Measurements from ENCODE around the gene PAX6.

Gene PAX6

GRCh38 chr11:31807799-31808667 lies 3.1 kb downstream of the PAX6 start:
- no peak for DNase-seq

- DNase-seq, result no peak
Observed at GRCh38 chr11:31806928-31807798, 4.0 kb downstream of the PAX6 start.

- DNase-seq, result peak in 1 of 2 experiments; percentile 17
Observed at GRCh38 chr11:31806186-31806927, 4.8 kb downstream of the PAX6 start.

GRCh38 chr11:31805629-31806185 lies 5.4 kb downstream of the PAX6 start:
- DNase-seq, result no peak

- peak in 1 of 2 experiments; percentile 25 for DNase-seq
Observed at GRCh38 chr11:31805037-31805628, 6.0 kb downstream of the PAX6 start.

- DNase-seq, result peak; percentile 38 to 40
Observed at GRCh38 chr11:31804312-31805036, 6.6 kb downstream of the PAX6 start.

DNA sequence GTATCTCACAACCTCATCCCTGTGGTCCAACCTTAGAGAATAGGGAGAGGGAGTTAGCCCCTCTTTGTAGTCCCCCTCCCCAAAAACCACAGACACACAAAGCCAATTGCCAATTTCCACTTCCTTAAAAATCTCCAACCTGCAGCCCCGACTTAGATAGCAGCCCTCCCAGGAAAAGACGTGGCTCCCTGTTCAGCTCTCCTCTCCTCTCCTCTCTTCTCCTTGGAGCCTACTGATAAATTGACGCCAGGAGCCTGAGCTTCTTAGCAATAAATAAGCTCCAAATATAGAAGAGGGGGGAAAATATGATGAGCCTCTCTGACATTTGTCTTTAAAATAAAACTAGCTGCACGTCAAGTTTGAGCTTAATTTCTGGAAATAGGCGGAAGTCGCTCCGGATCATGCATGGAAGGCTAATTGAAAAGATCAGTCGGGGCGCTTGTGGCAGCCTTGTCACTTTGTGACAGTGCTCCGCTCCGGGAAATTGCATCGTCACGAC lies 7.3 kb downstream of the PAX6 start:
- DNase-seq, result no peak

DNA sequence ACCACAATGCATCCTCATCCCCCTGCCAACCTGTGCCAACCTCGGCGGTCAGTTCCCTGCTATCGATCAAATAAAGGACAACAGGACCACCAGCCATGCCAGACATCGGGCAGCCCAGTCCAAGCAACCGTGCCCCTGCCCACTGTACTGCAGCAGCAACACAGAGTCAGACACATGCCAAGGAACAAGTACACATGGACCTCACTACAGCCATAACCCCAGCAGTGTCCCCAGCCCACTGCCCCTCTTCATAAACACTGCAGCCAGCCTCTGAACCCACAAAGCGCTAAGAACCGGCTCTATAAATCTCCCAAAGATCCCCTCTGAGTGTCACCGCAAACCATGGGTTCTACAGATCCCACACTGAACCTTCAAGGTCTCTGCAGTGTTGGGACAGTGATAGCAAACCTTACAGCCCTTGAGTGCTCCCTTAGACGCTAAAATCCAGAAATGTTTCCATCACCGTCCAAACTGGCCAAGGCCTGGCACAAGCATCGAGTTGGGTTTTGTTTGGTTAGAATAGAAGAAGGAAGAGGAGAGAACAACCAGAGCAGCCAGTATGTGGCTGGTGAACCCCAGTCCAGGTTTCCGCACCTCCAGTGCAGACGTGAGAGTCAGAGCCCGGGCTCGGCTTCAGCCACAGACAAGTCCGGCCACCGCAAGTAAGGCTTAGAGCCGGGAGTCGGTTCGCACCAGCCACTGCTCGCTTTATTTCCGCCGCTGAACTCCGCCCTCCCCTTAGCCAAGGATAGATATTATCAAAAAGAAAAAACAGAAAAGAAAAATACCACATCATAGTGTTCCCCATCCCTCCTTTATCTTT lies 7.9 kb downstream of the PAX6 start:
- DNase-seq, result peak in 1 of 2 experiments; percentile 26

GRCh38 chr11:31802609-31802989 lies 8.5 kb downstream of the PAX6 start:
- DNase-seq, result peak in 1 of 2 experiments; percentile 18

DNA sequence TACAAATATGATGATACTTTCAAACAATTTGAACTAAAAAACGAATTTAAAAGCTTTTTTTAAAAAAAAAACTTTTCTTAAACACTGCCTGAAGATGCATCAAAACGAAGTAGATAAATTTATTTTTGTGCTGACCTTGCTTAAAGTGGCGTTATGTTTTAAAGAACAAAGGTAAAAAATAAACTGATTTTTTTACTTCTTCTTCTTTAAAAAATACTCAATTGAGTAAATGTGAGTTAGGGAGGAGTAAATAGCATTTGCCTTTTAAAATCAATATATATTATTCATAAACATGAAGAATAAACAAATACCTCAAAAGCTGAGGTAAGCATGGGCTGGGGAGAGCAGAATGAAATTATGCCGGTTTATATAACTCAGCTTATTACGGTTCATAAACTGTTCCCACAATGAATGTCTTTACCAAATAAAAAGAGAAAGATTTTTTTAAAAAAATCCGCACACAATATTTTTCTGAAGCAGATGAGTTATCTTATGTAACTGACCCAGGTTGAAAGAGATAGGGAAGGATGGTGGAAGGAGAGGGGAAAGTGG lies 9.0 kb downstream of the PAX6 start:
- DNase-seq, result no peak

- DNase-seq, result no peak
Observed at GRCh38 chr11:31801298-31801702, 9.8 kb downstream of the PAX6 start.

DNA sequence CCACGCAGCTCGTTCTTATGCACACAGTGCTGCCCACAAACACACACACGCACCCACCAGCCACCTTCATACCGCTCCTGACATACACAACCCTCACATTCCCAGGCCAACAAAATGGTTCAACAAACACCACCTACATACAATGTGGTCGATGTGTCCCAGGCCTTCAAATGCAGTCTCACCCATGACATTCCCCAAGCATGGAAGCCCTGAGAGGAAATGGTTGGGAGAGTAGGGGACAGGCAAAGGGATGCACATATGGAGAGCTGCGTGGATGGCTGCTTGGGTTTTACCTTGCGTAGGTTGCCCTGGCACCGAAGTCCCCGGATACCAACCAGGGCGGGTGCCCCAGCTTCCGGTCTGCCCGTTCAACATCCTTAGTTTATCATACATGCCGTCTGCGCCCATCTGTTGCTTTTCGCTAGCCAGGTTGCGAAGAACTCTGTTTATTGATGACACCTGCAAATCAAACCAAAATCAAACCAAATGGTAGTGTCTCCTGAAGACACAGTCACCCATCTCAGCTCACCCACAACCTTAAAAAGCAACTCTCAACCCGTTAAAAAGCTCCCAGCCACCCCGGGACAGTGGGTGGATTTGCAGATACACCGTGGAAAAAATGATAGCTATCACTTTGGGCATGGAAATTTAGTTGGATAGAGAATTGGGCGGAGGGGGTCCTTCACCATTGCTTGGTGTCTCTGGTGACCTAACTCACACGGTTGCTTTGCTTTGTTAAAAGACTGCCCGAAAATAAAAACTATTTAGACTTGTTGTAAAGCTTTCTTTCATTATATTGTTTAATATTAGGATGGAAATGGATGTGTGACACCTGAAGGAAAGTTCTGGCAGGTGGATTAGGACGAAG lies 10.5 kb downstream of the PAX6 start:
- peak in 1 of 2 experiments; percentile 19 for DNase-seq

- DNase-seq, result peak in 1 of 2 experiments; percentile 16
Observed at GRCh38 chr11:31799435-31800397, 11.4 kb downstream of the PAX6 start.

DNA sequence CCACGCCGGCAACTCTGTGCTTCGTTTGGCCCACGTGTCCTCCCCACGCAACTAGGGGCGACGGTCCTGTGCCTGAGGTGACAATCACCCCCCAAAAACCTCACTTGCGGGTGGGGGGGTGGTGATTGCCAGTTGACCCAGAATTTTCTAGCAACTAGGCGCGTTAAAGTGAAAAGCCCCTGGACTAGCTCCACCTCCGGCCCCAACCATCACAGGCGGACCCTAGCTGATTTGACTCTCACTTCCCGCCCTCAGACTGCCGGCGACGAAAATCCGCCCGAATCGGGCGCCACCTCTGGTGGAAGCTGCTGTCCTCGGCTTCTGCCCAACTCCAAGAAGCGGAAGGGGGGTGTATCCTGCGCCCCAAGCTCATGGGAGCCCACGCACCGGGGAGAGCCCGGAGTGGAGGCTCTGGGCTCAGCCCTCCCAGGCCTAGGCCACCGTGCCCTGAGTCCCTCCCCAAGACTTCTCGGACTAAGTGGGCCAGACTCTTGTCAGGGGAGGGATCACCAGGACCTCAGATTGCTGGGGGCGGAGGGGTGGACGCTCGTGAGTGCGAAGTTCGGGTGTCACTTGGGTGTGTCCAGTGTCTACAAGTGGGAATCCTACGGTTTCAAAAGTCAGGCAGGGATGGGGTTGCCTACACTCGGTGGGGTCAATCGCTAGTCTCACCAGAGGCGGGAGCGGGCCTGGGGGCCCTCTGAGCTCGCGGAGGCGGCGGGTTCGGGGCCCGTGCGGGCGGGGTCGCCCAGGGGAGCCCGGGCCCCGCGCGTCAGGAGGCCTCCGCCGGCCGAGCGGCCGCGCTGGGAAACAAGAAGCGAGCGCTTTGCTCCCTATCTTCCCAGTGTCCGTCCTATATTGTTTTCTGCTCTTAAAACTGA lies 12.3 kb downstream of the PAX6 start:
- peak; percentile 36 to 53 for DNase-seq

DNA sequence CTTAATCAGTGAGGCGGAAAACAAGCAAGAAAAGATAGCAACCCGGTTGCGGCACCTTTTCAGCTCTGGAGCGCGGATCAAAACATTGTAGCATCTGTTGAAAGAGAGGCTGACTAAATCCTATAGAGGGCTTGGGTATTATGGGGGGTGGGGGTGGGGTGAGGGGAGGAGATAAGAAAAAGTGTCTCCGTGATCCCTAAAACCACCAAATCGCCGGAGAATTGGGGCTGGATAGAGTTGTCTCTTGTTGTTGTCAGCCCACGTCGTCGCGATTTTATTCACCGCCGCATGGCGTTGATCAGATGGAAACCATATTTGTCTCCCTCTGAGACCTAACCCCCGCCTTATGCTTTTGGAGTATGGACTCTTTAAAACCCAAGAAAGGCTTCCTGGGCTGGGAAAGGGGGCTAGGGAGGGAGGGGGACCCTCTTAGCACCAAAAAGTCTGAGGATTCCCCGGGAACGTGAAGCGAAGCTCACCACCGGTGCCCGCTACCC lies 13.0 kb downstream of the PAX6 start:
- peak in 1 of 2 experiments; percentile 40 for DNase-seq
